Astrocyte (in vitro differentiated cells and primary cell): ENCODE data around the gene CLCN3. TPM values are rescaled to one million over a fixed set of nuclear protein-coding genes. Genes with fewer than 3 reads are reported as not detected.

Source experiments
- DNase-seq: peaks from one replicate; pipeline ENCODE4 v3.0.0-alpha.2; 2010; ENCODE audit warnings: low read depth
- FAIRE-seq: peaks from 2 replicates; lab custom pipeline; 2011; peaks lifted over from hg19 to GRCh38; lab: Jason Lieb, UNC
- H2AFZ ChIP-seq: 2 replicates; pipeline ENCODE4 v1.6.0; 2012; ENCODE audit warnings: low read depth, low read length, inconsistent platforms
- H3K27ac ChIP-seq: 2 replicates; pipeline ENCODE4 v1.5.1; 2011; ENCODE audit warnings: low read depth, low read length, inconsistent platforms
- H3K27me3 ChIP-seq: 2 replicates; pipeline ENCODE4 v1.6.0; 2011; ENCODE audit warnings: low read length, inconsistent platforms; ENCODE audit not compliant: insufficient read depth
- H3K36me3 ChIP-seq: 2 replicates; pipeline ENCODE4 v1.5.1; 2011; ENCODE audit warnings: low read length, inconsistent platforms; ENCODE audit not compliant: insufficient read depth
- H3K4me1 ChIP-seq: 2 replicates; pipeline ENCODE4 v1.5.1; 2011; ENCODE audit warnings: low read length, inconsistent platforms; ENCODE audit not compliant: insufficient read depth
- H3K4me2 ChIP-seq: 2 replicates; pipeline ENCODE4 v1.6.0; 2012; ENCODE audit warnings: low read length, inconsistent platforms
- H3K4me3 ChIP-seq: 2 replicates; pipeline ENCODE4 v1.5.1; 2011; ENCODE audit warnings: low read depth, mild to moderate bottlenecking, low read length, inconsistent platforms; ENCODE audit not compliant: insufficient read depth
- H3K79me2 ChIP-seq: 2 replicates; pipeline ENCODE4 v1.6.0; 2012; ENCODE audit warnings: mild to moderate bottlenecking, low read length, inconsistent platforms; ENCODE audit not compliant: insufficient read depth
- H3K9ac ChIP-seq: 2 replicates; pipeline ENCODE4 v1.6.0; 2012; ENCODE audit warnings: mild to moderate bottlenecking, low read length, inconsistent platforms
- H3K9me3 ChIP-seq: 2 replicates; pipeline ENCODE4 v1.5.1; 2012; ENCODE audit warnings: low read depth, mild to moderate bottlenecking, low read length, inconsistent platforms; ENCODE audit not compliant: insufficient read depth
- H4K20me1 ChIP-seq: 2 replicates; pipeline ENCODE4 v1.6.0; 2012; ENCODE audit warnings: low read length, inconsistent platforms; ENCODE audit not compliant: insufficient read depth
- H3K27ac Mint-ChIP-seq: one replicate; pipeline ENCODE4 v1.8.0; 2021; ENCODE audit warnings: mild to moderate bottlenecking, mixed read lengths; ENCODE audit not compliant: unreplicated experiment
- H3K27me3 Mint-ChIP-seq: one replicate; pipeline ENCODE4 v1.8.0; 2021; ENCODE audit warnings: low read depth, mixed read lengths; ENCODE audit not compliant: unreplicated experiment
- H3K36me3 Mint-ChIP-seq: one replicate; pipeline ENCODE4 v1.8.0; 2021; ENCODE audit warnings: low read depth, mixed read lengths; ENCODE audit not compliant: unreplicated experiment
- H3K4me1 Mint-ChIP-seq: one replicate; pipeline ENCODE4 v1.8.0; 2021; ENCODE audit warnings: low read depth, mixed read lengths; ENCODE audit not compliant: unreplicated experiment
- H3K4me3 Mint-ChIP-seq: one replicate; pipeline ENCODE4 v1.8.0; 2021; ENCODE audit warnings: mild to moderate bottlenecking, moderate library complexity, mixed read lengths; ENCODE audit not compliant: unreplicated experiment
- H3K9me3 Mint-ChIP-seq: one replicate; pipeline ENCODE4 v1.8.0; 2021; ENCODE audit warnings: mild to moderate bottlenecking, mixed read lengths; ENCODE audit not compliant: unreplicated experiment
- CTCF ChIP-seq: IDR thresholded peaks from 2 replicates; pipeline ENCODE4 v1.5.1; 2011; ENCODE audit warnings: low read depth, mild to moderate bottlenecking, inconsistent platforms, low read length, moderate library complexity; ENCODE audit not compliant: insufficient read depth
- EZH2 ChIP-seq: IDR thresholded peaks from 2 replicates; pipeline ENCODE4 v1.6.1; 2012; ENCODE audit warnings: mild to moderate bottlenecking, low read length, inconsistent platforms; ENCODE audit not compliant: insufficient read depth
- total RNA-seq: library from RNA; stranded (reverse); gene quantifications from 2 replicates; pipeline ENCODE4 v1.2.1, GENCODE V29; 2021

The CLCN3 gene
- total RNA-seq, 1 donor from 2014 or later: 51.1 TPM

GRCh38 chr4:169615467-169616106 is 4.8 kb upstream of the CLCN3 start:
- no peaks in the 10 kb centered on the region for H3K36me3 ChIP-seq

DNA sequence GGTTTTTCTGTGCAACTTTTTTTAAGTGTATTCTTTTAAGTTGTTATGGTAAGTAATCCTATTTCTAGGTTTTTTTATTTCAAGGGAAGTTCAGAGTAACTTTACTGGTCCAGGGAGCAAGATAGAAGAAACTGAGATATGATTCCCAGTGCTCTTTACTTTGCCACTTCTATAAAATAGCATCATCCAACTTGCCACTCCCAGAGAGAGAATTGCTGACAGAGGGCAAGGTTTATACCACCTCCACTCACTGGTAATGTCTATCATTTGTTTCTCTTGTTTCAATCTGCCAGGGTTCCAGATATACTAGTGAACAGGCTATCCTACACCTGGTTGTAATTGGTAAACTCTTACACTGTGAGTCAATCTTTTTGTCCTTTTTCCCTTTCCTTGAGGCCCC is 3.5 kb upstream of the CLCN3 start:
- TF ChIP-seq CTCF (no peak), EZH2 (no peak)
- peaks cover 20% of the 10 kb centered on the region for H3K4me1 ChIP-seq
- no peaks in the 10 kb centered on the region for H3K36me3 Mint-ChIP-seq
- H3K27me3 ChIP-seq: no peaks in the 10 kb centered on the region
- no peaks in the 10 kb centered on the region for H3K9me3 Mint-ChIP-seq
- no peak overlapping the region for H2AFZ ChIP-seq
- no peak overlapping the region for H3K27ac ChIP-seq
- DNase-seq (no peak), FAIRE-seq (no peak)
- H3K4me2 ChIP-seq: no peak overlapping the region
- peaks cover 20% of the 10 kb centered on the region for H3K4me1 Mint-ChIP-seq
- H3K36me3 ChIP-seq: no peaks in the 10 kb centered on the region
- H3K27ac Mint-ChIP-seq: no peak overlapping the region
- H3K27me3 Mint-ChIP-seq: no peaks in the 10 kb centered on the region
- H3K4me3 ChIP-seq: no peak overlapping the region
- H3K79me2 ChIP-seq: peaks cover 19% of the 10 kb centered on the region
- H3K9me3 ChIP-seq: no peaks in the 10 kb centered on the region
- H3K4me3 Mint-ChIP-seq: no peak overlapping the region
- H4K20me1 ChIP-seq: peaks cover 2% of the 10 kb centered on the region
- H3K9ac ChIP-seq: no peak overlapping the region

More at GRCh38 chr4:169615467-169616106, 4.8 kb upstream of the CLCN3 start:
- Histone ChIP-seq H3K27ac (no peak overlapping the region), H2AFZ (no peak overlapping the region), H3K27me3 (no peaks in the 10 kb centered on the region), H3K79me2 (peaks cover 18% of the 10 kb centered on the region), H3K4me1 (peaks cover 22% of the 10 kb centered on the region), H3K4me3 (no peak overlapping the region), H3K9me3 (no peaks in the 10 kb centered on the region), H4K20me1 (no peaks in the 10 kb centered on the region), H3K9ac (no peak overlapping the region), H3K4me2 (no peak overlapping the region)
- no peaks in the 10 kb centered on the region for H3K27me3 Mint-ChIP-seq
- peaks cover 28% of the 10 kb centered on the region for H3K4me1 Mint-ChIP-seq
- no peaks in the 10 kb centered on the region for H3K9me3 Mint-ChIP-seq
- peak; percentile 54 for DNase-seq
- no peak for TF ChIP-seq EZH2
- TF ChIP-seq CTCF: no peak
- no peak overlapping the region for H3K4me3 Mint-ChIP-seq
- no peaks in the 10 kb centered on the region for H3K36me3 Mint-ChIP-seq
- no peak overlapping the region for H3K27ac Mint-ChIP-seq
- no peak for FAIRE-seq

- Histone ChIP-seq H3K4me2 (no peak overlapping the region), H2AFZ (no peak overlapping the region), H3K4me1 (peaks cover 24% of the 10 kb centered on the region), H3K9ac (no peak overlapping the region), H3K9me3 (no peaks in the 10 kb centered on the region), H3K27me3 (no peaks in the 10 kb centered on the region), H3K79me2 (peaks cover 19% of the 10 kb centered on the region), H3K36me3 (no peaks in the 10 kb centered on the region), H3K4me3 (no peak overlapping the region), H3K27ac (no peak overlapping the region), H4K20me1 (peaks cover 6% of the 10 kb centered on the region)
- FAIRE-seq (no peak), DNase-seq (no peak)
- no peaks in the 10 kb centered on the region for H3K36me3 Mint-ChIP-seq
- TF ChIP-seq CTCF (no peak), EZH2 (no peak)
- no peaks in the 10 kb centered on the region for H3K9me3 Mint-ChIP-seq
- no peak overlapping the region for H3K4me3 Mint-ChIP-seq
- no peak overlapping the region for H3K27ac Mint-ChIP-seq
- H3K4me1 Mint-ChIP-seq: peaks cover 24% of the 10 kb centered on the region
- no peaks in the 10 kb centered on the region for H3K27me3 Mint-ChIP-seq
Observed at GRCh38 chr4:169617306-169617705, 3.1 kb upstream of the CLCN3 start.
